Natural killer cell (primary cell): Measurements from ENCODE around the gene STAG3. TPM values are rescaled to one million over a fixed set of nuclear protein-coding genes. Genes with fewer than 3 reads are reported as not detected.

Experiments
- ATAC-seq, 3 donors: fragments of 150-1000 bp in 2 of 3; fragments of 200-7000 bp in 1 of 3; cut with Tn5 transposase; 1 replicate in 1 of 3; 2 replicates in 2 of 3; pipeline ENCODE4 v1.10.0; 2021; ENCODE audit warnings: mild to moderate bottlenecking in 2 of 3, moderate library complexity in 2 of 3
- DNase-seq, 2 donors: peaks; one replicate each; pipeline versions ENCODE4 v3.0.0 to v3.0.0-alpha.2; 2013 to 2021; ENCODE audit warnings: mixed read lengths in 1 of 2
- H3K27ac ChIP-seq: one replicate; pipeline ENCODE4 v1.5.1; 2013; ENCODE audit warnings: mild to moderate bottlenecking, low read length
- H3K27me3 ChIP-seq: one replicate; pipeline ENCODE4 v1.6.1; 2013; ENCODE audit warnings: low read length; ENCODE audit not compliant: control insufficient read depth, insufficient read depth
- H3K36me3 ChIP-seq: one replicate; pipeline ENCODE4 v1.6.1; 2013; ENCODE audit warnings: low read length; ENCODE audit not compliant: control insufficient read depth, insufficient read depth
- H3K4me1 ChIP-seq: one replicate; pipeline ENCODE4 v1.6.1; 2013; ENCODE audit warnings: low read length; ENCODE audit not compliant: control insufficient read depth, insufficient read depth
- H3K4me3 ChIP-seq: one replicate; pipeline ENCODE4 v1.5.1; 2013; ENCODE audit warnings: low read length
- H3K9me3 ChIP-seq: one replicate; pipeline ENCODE4 v1.6.1; 2013; ENCODE audit warnings: low read length; ENCODE audit not compliant: control insufficient read depth, insufficient read depth
- H3K27ac Mint-ChIP-seq, 2 donors: one replicate each; pipeline ENCODE4 v1.8.0; 2022; ENCODE audit warnings: mild to moderate bottlenecking in 2 of 2, mixed read lengths in 2 of 2, moderate library complexity in 1 of 2
- H3K27me3 Mint-ChIP-seq, 2 donors: one replicate each; pipeline ENCODE4 v1.8.0; 2022; ENCODE audit warnings: low read depth in 2 of 2, mixed read lengths in 2 of 2
- H3K36me3 Mint-ChIP-seq: one replicate; pipeline ENCODE4 v1.8.0; 2022; ENCODE audit warnings: mixed read lengths
- H3K4me1 Mint-ChIP-seq, 2 donors: one replicate each; pipeline ENCODE4 v1.8.0; 2022; ENCODE audit warnings: mixed read lengths in 2 of 2
- H3K4me3 Mint-ChIP-seq: one replicate; pipeline ENCODE4 v1.8.0; 2022; ENCODE audit warnings: mild to moderate bottlenecking, moderate library complexity, mixed read lengths
- H3K9me3 Mint-ChIP-seq, 2 donors: one replicate each; pipeline ENCODE4 v1.8.0; 2022; ENCODE audit warnings: mixed read lengths in 2 of 2
- WGBS: methylation state at CpG from one replicate; pipeline ENCODE4 v1.1.7; 2013; ENCODE audit warnings: missing lambda C conversion rate; ENCODE audit not compliant: insufficient coverage; 5-methylcytosine and 5-hydroxymethylcytosine counted together
- intact Hi-C: fragments of 100-400 bp; cut with micrococcal nuclease; formaldehyde crosslinking; loops from one replicate; pipeline ENCODE4 v1.14.2; 2022
- total RNA-seq, 4 donors: library from RNA; stranded (reverse); fragments of 120-200 nt in 1 of 4; gene quantifications; one replicate each; pipeline versions ENCODE4 v1.2.3 to v1.2.4, GENCODE V29; 2013 to 2022
- TF ChIP-seq, protein P1 (sequence below): fragments of 200-600 bp; IDR thresholded peaks from one replicate; pipeline ENCODE4 v1.8.0; 2022; ENCODE audit warnings: antibody characterized with exemption

The STAG3 gene
- total RNA-seq, 3 donors from 2014 or later (not counting 1 experiment from before 2014, with no cell fraction given): 5.0 to 5.6 (median 5.5) TPM

- no peaks in the 10 kb centered on the region for H3K36me3 Mint-ChIP-seq
- H3K4me1 ChIP-seq: peaks cover 41% of the 10 kb centered on the region
These were observed 22.8 kb upstream of the STAG3 start for GRCh38 chr7:100154651-100155491.

DNA sequence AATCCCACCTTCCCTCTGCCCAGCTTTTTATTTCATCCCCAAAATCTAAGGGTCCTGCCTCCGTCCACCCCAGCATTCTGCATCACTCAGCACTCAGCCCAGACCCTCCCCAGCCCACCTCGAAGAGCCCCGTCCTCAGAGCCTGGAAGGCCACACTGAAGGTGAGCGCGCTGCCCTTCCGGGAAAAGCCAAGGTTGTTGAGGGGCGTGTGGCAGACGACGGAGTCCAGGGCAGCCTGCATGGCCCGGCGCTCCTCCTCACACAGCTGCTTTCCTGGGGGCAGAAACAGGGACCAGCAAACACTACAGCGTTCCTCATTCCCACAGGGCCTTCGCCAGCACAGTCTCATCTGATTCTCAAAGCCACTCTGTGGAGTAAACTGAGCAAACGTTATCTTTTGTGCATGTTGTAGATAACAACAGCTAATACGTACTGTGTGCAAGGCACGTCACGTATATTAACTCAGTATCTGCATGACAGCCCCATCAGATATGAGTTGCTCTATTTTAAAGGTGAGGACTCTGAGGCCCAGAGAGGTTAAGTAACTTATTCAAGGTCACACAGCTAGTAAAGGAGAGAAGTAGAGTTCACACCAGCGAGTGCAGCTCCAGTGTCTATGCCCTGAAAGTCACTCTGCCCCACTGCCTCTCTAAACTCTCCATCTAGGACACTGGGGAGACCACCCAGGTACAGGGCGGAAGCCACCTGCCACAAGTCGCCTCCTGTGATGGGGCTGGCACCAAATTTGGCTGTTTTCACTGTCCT, 22.0 kb upstream of the STAG3 start:
- peak overlapping the region; percentile 80 to 82 for H3K27ac Mint-ChIP-seq
- 95% methylated on average over 20 of the region's 20 CpGs for WGBS
- no peaks in the 10 kb centered on the region for H3K27me3 Mint-ChIP-seq
- H3K36me3 Mint-ChIP-seq: no peaks in the 10 kb centered on the region
- intact Hi-C loops: no loop called here
- Histone ChIP-seq H3K27ac (no peak overlapping the region), H3K4me1 (peaks cover 38% of the 10 kb centered on the region), H3K9me3 (no peaks in the 10 kb centered on the region), H3K36me3 (peaks cover 33% of the 10 kb centered on the region), H3K4me3 (no peak overlapping the region), H3K27me3 (no peaks in the 10 kb centered on the region)
- H3K9me3 Mint-ChIP-seq: no peaks in the 10 kb centered on the region
- peaks cover 13 to 30% of the 10 kb centered on the region in 2 donors for H3K4me1 Mint-ChIP-seq
- TF ChIP-seq, protein P1, sequence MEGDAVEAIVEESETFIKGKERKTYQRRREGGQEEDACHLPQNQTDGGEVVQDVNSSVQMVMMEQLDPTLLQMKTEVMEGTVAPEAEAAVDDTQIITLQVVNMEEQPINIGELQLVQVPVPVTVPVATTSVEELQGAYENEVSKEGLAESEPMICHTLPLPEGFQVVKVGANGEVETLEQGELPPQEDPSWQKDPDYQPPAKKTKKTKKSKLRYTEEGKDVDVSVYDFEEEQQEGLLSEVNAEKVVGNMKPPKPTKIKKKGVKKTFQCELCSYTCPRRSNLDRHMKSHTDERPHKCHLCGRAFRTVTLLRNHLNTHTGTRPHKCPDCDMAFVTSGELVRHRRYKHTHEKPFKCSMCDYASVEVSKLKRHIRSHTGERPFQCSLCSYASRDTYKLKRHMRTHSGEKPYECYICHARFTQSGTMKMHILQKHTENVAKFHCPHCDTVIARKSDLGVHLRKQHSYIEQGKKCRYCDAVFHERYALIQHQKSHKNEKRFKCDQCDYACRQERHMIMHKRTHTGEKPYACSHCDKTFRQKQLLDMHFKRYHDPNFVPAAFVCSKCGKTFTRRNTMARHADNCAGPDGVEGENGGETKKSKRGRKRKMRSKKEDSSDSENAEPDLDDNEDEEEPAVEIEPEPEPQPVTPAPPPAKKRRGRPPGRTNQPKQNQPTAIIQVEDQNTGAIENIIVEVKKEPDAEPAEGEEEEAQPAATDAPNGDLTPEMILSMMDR: no peak
- peak in 1 of 2 donors; percentile 6 for DNase-seq
- ATAC-seq: no peak
- peak overlapping the region; percentile 9 for H3K4me3 Mint-ChIP-seq

More at GRCh38 chr7:100154651-100155491, 22.8 kb upstream of the STAG3 start:
- Histone ChIP-seq H3K9me3 (no peaks in the 10 kb centered on the region), H3K27me3 (no peaks in the 10 kb centered on the region), H3K27ac (no peak overlapping the region), H3K4me3 (no peak overlapping the region), H3K36me3 (peaks cover 33% of the 10 kb centered on the region)
- Mint-ChIP-seq H3K4me3 (no peak overlapping the region), H3K27me3 (no peaks in the 10 kb centered on the region), H3K27ac (no peak overlapping the region), H3K9me3 (no peaks in the 10 kb centered on the region), H3K4me1 (peaks cover 22 to 39% of the 10 kb centered on the region in 2 donors)
- ATAC-seq (no peak), DNase-seq (no peak)
- TF ChIP-seq, protein P1: no peak
- intact Hi-C loops: no loop called here
- WGBS: 92% methylated on average over 30 of the region's 30 CpGs

- WGBS: 69% methylated on average over 16 of the region's 16 CpGs
- H3K9me3 ChIP-seq: no peaks in the 10 kb centered on the region
- Mint-ChIP-seq H3K4me1 (peaks cover 13 to 29% of the 10 kb centered on the region in 2 donors), H3K4me3 (peak overlapping the region; percentile 68), H3K9me3 (no peaks in the 10 kb centered on the region), H3K36me3 (no peaks in the 10 kb centered on the region), H3K27me3 (no peaks in the 10 kb centered on the region), H3K27ac (peak overlapping the region; percentile 80 to 82)
- H3K4me1 ChIP-seq: peaks cover 38% of the 10 kb centered on the region
- intact Hi-C loops: no loop called here
- H3K36me3 ChIP-seq: peaks cover 33% of the 10 kb centered on the region
- no peak overlapping the region for H3K4me3 ChIP-seq
- peak overlapping the region; percentile 56 for H3K27ac ChIP-seq
- TF ChIP-seq, protein P1: no peak
- ATAC-seq (peak in 2 of 3 donors; percentile 15 to 35), DNase-seq (peak in 1 of 2 donors; percentile 71)
- no peaks in the 10 kb centered on the region for H3K27me3 ChIP-seq
These were observed 21.2 kb upstream of the STAG3 start for GRCh38 chr7:100156331-100157068.
